HG03108 (cell line): ENCODE measurements around the gene IL17RC.
A peak's percentile ranks its signal among the peaks of the same experiment; 100 is the strongest.

Source experiments
- ATAC-seq: cut with Tn5 transposase; IDR thresholded peaks from one replicate; pipeline ENCODE4 v1.9.1; 2021; ENCODE audit warnings: moderate library complexity; ENCODE audit not compliant: unreplicated experiment

Gene IL17RC

GRCh38 chr3:9942934-9943690, 26.2 kb downstream of the IL17RC start:
- ATAC-seq: no peak

- no peak for ATAC-seq
Observed at GRCh38 chr3:9944271-9944670, 27.4 kb downstream of the IL17RC start.

- ATAC-seq: no peak
Observed at GRCh38 chr3:9945358-9945757, 28.5 kb downstream of the IL17RC start.

DNA sequence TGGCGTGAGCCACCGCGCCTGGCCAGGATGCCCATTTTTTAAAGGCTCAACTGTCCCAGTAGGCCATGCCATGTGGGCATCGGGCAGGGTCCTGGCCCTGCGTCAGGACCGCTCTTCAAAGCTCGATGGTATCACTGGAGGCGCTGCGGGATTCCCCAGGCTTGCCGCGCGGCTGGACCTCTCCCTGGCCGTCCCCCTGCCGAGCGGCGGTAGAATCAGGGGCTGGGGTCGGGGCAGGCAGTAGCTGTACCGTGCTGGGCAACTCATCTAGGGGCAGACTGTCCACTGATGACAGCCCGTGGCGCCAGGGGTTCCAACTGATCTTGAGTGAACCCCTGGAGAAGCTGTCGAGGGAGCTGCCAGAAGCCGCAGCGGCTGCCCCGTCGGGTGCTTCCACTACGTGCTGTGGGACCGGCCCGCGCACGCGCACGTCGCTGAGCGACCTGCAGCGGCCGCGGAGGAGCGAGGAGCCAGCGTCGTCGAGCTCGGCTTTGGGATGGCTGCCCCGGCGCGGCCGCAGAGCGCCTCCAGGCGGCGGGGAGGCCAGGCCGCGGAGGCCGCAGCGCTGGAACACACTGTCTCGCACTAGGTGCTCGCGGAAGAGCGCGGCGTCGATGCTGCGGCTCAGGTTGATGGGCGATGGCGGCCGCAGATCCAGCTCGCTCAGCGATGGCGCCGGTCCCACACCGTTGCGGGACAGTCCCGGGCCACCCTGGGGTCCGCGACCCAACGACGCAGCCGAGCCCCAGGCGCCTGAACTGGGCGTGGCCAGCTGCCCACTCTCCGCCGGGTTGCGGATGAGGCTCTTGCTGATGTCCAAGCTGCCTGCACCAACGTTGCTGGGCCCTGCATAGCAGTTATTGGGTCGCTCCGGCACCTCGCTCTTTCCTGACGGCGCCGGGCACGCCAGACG, 29.5 kb downstream of the IL17RC start:
- no peak for ATAC-seq

- ATAC-seq: no peak
Observed at GRCh38 chr3:9947025-9947995, 30.4 kb downstream of the IL17RC start.

DNA sequence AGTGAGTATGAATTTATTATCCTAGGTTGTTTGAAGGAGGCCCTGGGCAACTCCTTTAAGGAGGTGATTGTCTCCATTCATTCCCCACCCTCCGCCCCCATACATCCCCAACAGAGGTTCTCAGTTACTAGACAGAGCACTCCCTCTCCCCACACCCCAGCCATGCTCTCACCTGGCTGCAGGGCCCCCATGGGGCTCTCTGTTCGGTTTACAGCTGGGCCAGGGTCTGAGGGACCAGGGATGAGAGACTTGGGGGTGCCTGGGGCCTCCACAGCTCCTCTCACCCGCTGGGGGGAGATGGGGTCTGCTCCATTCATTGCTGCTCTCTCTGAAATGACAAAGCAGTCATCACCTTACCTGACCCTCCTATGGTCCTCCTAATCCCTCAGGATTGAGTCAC, 31.7 kb downstream of the IL17RC start:
- ATAC-seq: no peak

- no peak for ATAC-seq
Observed at GRCh38 chr3:9949115-9949514, 32.2 kb downstream of the IL17RC start.

DNA sequence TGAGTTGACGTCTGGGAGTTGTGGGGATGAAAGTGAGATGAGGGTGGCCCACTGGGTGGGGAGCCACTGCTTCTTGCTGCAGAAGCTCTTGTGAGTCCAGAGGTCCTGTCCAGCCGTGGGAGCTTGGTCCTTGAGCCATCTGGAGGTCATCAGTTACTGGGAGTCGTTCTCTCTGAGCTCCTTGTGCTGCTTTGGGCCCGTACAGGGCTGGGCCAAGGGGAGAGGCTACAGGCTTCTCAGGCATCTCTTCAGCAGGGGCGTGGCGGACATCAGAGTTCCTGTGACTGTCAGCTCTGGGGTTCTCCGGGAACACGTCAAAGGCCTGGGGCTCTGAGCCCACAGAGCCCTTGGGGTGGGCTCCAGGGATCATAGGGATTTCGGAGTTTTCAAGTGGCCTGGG, 32.7 kb downstream of the IL17RC start:
- no peak for ATAC-seq

- ATAC-seq: peak; percentile 39
Observed at GRCh38 chr3:9951126-9951525, 34.2 kb downstream of the IL17RC start.

GRCh38 chr3:9951598-9951961, 34.7 kb downstream of the IL17RC start:
- ATAC-seq: no peak

GRCh38 chr3:9951962-9952805, 35.3 kb downstream of the IL17RC start, which contains the start of gene PRRT3:
Gene PRRT3, minus strand, starts transcription at chr3:9952408. Its CDS starts 2,293 bp downstream, at chr3:9950115.
- ATAC-seq: peak; percentile 80

DNA sequence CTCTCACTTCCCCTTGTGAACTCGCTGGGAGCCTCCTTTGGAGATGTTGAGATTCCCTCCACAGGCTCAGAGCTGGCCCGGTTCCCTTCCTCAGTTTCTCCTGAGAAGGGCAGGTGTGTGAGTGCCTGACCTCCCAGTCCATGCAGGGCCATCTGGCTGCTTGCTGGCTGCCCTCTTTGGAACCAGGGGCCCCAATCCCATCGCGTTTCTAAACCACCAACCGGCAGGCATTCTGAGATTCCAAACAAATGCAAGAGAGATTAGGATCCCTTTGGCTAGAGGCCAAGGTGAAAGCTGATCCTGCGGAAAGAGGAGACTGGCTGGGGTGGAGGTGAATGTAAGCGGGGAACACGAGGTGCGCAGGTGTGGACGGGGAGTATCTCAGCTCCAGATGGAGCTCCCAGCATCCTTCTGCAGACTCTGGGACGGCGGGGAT, 38.2 kb downstream of the IL17RC start:
- ATAC-seq: no peak

GRCh38 chr3:9955611-9956352, 38.9 kb downstream of the IL17RC start:
- no peak for ATAC-seq

GRCh38 chr3:9957214-9957613, 40.3 kb downstream of the IL17RC start:
- ATAC-seq: no peak

- no peak for ATAC-seq
Observed at GRCh38 chr3:9965200-9965875, 48.4 kb downstream of the IL17RC start.

GRCh38 chr3:9966841-9967240, 49.9 kb downstream of the IL17RC start:
- no peak for ATAC-seq

DNA sequence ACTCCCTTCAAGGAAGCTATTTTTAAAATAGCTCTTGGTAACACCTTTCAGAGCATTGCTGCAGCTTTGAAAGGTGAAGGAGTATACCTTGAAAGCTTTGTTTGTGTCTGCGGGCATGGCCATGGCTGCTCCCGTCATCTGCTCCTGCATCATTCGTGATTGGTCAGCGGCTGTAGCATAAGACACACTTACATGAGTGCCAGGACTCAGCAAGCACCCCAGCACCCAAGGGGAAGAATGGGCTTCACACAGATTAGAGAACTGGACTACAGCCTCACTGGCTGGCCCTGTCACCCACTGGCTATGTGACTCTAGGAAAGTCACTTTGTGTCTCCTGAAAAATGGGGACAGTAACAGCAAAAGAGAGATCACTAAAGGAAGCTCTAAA, 52.7 kb downstream of the IL17RC start:
- ATAC-seq: no peak

DNA sequence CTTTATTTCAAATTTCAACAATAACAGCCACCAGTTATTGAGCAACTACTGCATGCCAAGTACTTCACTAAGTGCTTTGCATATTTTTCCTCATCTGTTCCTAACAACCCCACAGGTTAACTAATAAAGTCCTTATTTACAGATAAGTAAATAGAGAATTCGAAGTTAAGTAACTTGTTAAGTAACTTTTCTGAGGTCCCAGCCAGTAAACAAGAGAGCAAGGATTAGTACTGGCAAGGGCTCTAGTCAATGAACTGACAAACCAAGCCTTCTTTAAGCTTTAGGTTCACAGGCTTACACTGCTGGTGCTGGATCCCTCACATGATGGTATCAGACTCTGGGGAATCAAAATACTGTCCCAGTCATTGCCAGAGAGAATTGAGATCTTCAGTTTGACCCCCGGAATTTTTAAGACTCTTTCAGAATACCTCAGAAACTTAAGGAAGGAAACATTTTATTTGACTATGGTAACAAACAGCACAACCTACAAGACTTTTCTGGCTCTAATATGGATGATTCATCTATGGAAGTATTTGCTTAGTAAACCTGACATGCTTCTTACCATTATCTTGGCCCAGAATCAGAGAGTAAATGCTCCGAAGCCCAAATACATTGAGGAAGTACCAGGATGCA, 53.2 kb downstream of the IL17RC start:
- no peak for ATAC-seq
